Psoas muscle (tissue), 8 donors: ENCODE data around the gene MEIOB. TPM values are rescaled to one million over a fixed set of nuclear protein-coding genes. Genes with fewer than 3 reads are reported as not detected.
A peak's percentile ranks its signal among the peaks of the same experiment; 100 is the strongest.

Experiments
- ATAC-seq, 4 donors: fragments of 200-7000 bp; cut with Tn5 transposase; one replicate each; pipeline ENCODE4 v1.9.1; 2020; ENCODE audit warnings: moderate library complexity in 3 of 4, mild to moderate bottlenecking in 2 of 4
- DNase-seq, 2 donors: peaks; one replicate each; pipeline ENCODE4 v3.0.0-alpha.2; 2020
- H3K27ac ChIP-seq: fragments of 200-600 bp; one replicate; pipeline ENCODE4 v1.8.0; 2022
- H3K27me3 ChIP-seq, 3 donors: fragments of 200-600 bp in 1 of 3; one replicate each; pipeline versions ENCODE4 v1.6.1 to v1.8.0; 2013 to 2022; ENCODE audit warnings: low read length in 2 of 3, mild to moderate bottlenecking in 2 of 3, moderate library complexity in 1 of 3; ENCODE audit not compliant: insufficient read depth in 3 of 3
- H3K36me3 ChIP-seq, 2 donors: fragments of 200-600 bp in 1 of 2; one replicate each; pipeline versions ENCODE4 v1.6.1 to v1.8.0; 2013 to 2022; ENCODE audit warnings: low read depth in 1 of 2, mild to moderate bottlenecking in 1 of 2, moderate library complexity in 1 of 2; ENCODE audit not compliant: insufficient read depth in 1 of 2
- H3K4me1 ChIP-seq: fragments of 200-600 bp; one replicate; pipeline ENCODE4 v1.8.0; 2022
- H3K4me3 ChIP-seq: fragments of 200-600 bp; one replicate; pipeline ENCODE4 v1.8.0; 2022; ENCODE audit warnings: mild to moderate bottlenecking
- H3K9me3 ChIP-seq: fragments of 200-600 bp; one replicate; pipeline ENCODE4 v1.8.0; 2022
- CTCF ChIP-seq: fragments of 200-600 bp; IDR thresholded peaks from one replicate; pipeline ENCODE4 v1.8.0; 2022; ENCODE audit warnings: antibody characterized with exemption
- WGBS, 3 donors: extraction: QIAGEN DNeasy Blood & Tissue Kit; methylation state at CpG; one replicate each; pipeline versions ENCODE4 v1.1.6 to v1.1.7; 2013; 5-methylcytosine and 5-hydroxymethylcytosine counted together
- intact Hi-C, 2 donors: fragments of 100-400 bp; cut with DNase I; formaldehyde crosslinking; loops; one replicate each; pipeline versions ENCODE4 v1.11.0 to v1.14.2; 2022
- polyA plus RNA-seq, 3 donors: library from polyadenylated mRNA; stranded (reverse); fragments of 200-250 nt; gene quantifications; one replicate each; pipeline ENCODE4 v1.2.3, GENCODE V29; 2013
- total RNA-seq, 4 donors: library from RNA; stranded (reverse); fragmentation: NEBNext Ultra II Directional in 2 of 4; extraction: Animal tissue kit (Norgen Biotek cat#: 25700) in 2 of 4; gene quantifications; one replicate each; pipeline versions ENCODE4 v1.2.1 to v1.2.4, GENCODE V29; 2021 to 2023
- donor health status: healthy with polysubstance abuse.
- donor health status: DM: no; HTN: no; CAD: no; lungs with moderate emphysema.
- donor health status: Bipolar disorder and iron deficiency.
- donor health status: healthy.
- donor health status: DM: yes; HTN: yes; CAD: no.
- donor health status: DM: no; HTN: no; CAD: no.
- donor health status: DM: no; HTN: no; CAD: no.
- donor health status: DM: yes; HTN: yes; CAD: no.

Gene MEIOB
- total and polyA plus RNA-seq, 7 donors, result not detected

- DNase-seq (no peak), ATAC-seq (peak in 1 of 4 donors; percentile 19)
- H3K36me3 ChIP-seq, result no peaks in the 10 kb centered on the region
- H3K9me3 ChIP-seq, result no peaks in the 10 kb centered on the region
- 3 to 6% (median 4%) methylated on average over 30 to 69 of the region's 71 CpGs for WGBS, 3 donors
- intact Hi-C loops, result no loop called here
- no peak for TF ChIP-seq CTCF
- H3K4me1 ChIP-seq, result no peaks in the 10 kb centered on the region
- H3K27ac ChIP-seq, result no peak within 1 kb of the TSS
- H3K27me3 ChIP-seq, result peaks cover 0 to 89% (median 32%) of the 10 kb centered on the region in 3 donors
- no peak within 1 kb of the TSS for H3K4me3 ChIP-seq
Measured at GRCh38 chr16:1918351-1919326, 46.7 kb upstream of the MEIOB start, which contains the start of gene HS3ST6. Gene HS3ST6 (minus strand): TSS chr16:1918415. CDS start chr16:1918323, 92 bp downstream.

GRCh38 chr16:1917665-1918350 lies 45.8 kb upstream of the MEIOB start:
- H3K27me3 ChIP-seq, result peaks cover 0 to 83% (median 27%) of the 10 kb centered on the region in 3 donors
- no peaks in the 10 kb centered on the region for H3K4me1 ChIP-seq
- intact Hi-C loops, result no loop called here
- DNase-seq, result no peak
- ATAC-seq, result no peak
- no peaks in the 10 kb centered on the region for H3K36me3 ChIP-seq
- TF ChIP-seq CTCF, result no peak
- H3K9me3 ChIP-seq, result no peaks in the 10 kb centered on the region
- H3K27ac ChIP-seq, result no peak overlapping the region
- no peak overlapping the region for H3K4me3 ChIP-seq
- 1 to 2% (median 1%) methylated on average over 38 to 81 of the region's 81 CpGs for WGBS, 3 donors

- peaks cover 0 to 77% (median 26%) of the 10 kb centered on the region in 3 donors for H3K27me3 ChIP-seq
- DNase-seq (no peak), ATAC-seq (no peak)
- no peak overlapping the region for H3K27ac ChIP-seq
- no peaks in the 10 kb centered on the region for H3K9me3 ChIP-seq
- WGBS, 3 donors, result 6 to 9% (median 6%) methylated on average over 22 of the region's 22 CpGs
- TF ChIP-seq CTCF, result no peak
- H3K36me3 ChIP-seq, result no peaks in the 10 kb centered on the region
- intact Hi-C loops, result no loop called here
- no peaks in the 10 kb centered on the region for H3K4me1 ChIP-seq
- H3K4me3 ChIP-seq, result no peak overlapping the region
Measured at GRCh38 chr16:1917056-1917664, 45.2 kb upstream of the MEIOB start.

- ATAC-seq, result no peak
- no peak for DNase-seq
- Histone ChIP-seq H3K9me3 (no peaks in the 10 kb centered on the region), H3K4me3 (no peak overlapping the region), H3K4me1 (no peaks in the 10 kb centered on the region), H3K27ac (no peak overlapping the region), H3K36me3 (no peaks in the 10 kb centered on the region), H3K27me3 (peaks cover 0 to 71% (median 28%) of the 10 kb centered on the region in 3 donors)
- intact Hi-C loops, result no loop called here
- WGBS, 3 donors, result 7 to 12% (median 9%) methylated on average over 4 to 5 of the region's 5 CpGs
- TF ChIP-seq CTCF, result no peak
Measured at GRCh38 chr16:1916640-1916990, 44.7 kb upstream of the MEIOB start.
